Measurements from ENCODE around the gene OSGEP. TPM values are rescaled to one million over a fixed set of nuclear protein-coding genes. Genes with fewer than 3 reads are reported as not detected.

Gene OSGEP
- total RNA-seq, 1 donor from 2014 or later: 67.0 TPM

GRCh38 chr14:20478894-20479293 is 24.3 kb upstream of the OSGEP start:
- no peak overlapping the region for H3K27ac Mint-ChIP-seq
- peaks cover 26% of the 10 kb centered on the region for H3K36me3 Mint-ChIP-seq
- Histone ChIP-seq H3K27me3 (no peaks in the 10 kb centered on the region), H4K20me1 (ENCODE audit: low read depth) (no peaks in the 10 kb centered on the region), H3K4me1 (peaks cover 15% of the 10 kb centered on the region), H3K9ac (no peak overlapping the region), H3K36me3 (no peaks in the 10 kb centered on the region), H3K9me3 (ENCODE audit: low read depth) (no peaks in the 10 kb centered on the region), H3K27ac (no peak overlapping the region), H3K79me2 (ENCODE audit: low read depth) (no peaks in the 10 kb centered on the region), H3K4me2 (no peak overlapping the region), H3F3A (ENCODE audit: low read depth) (no peaks in the 10 kb centered on the region), H3K4me3 (no peak overlapping the region), H2AFZ (replicated peaks) (no peak overlapping the region)
- no peak overlapping the region for H3K4me3 Mint-ChIP-seq
- no peak for DNase-seq (ENCODE audit: low spot score)
- peaks cover 2% of the 10 kb centered on the region for H3K9me3 Mint-ChIP-seq
- TF ChIP-seq EZH2phosphoT487 (IDR thresholded peaks at IDR 0.05) (no peak), EZH2 (IDR thresholded peaks at IDR 0.05) (no peak), CTCF (IDR thresholded peaks at IDR 0.05) (no peak)
- peaks cover 2% of the 10 kb centered on the region for H3K4me1 Mint-ChIP-seq
- H3K27me3 Mint-ChIP-seq (ENCODE audit: insufficient read depth, low read depth): no peaks in the 10 kb centered on the region

- Mint-ChIP-seq H3K9me3 (peaks cover 2% of the 10 kb centered on the region), H3K36me3 (peaks cover 29% of the 10 kb centered on the region), H3K4me1 (peaks cover 2% of the 10 kb centered on the region), H3K27me3 (ENCODE audit: insufficient read depth, low read depth) (no peaks in the 10 kb centered on the region), H3K27ac (no peak overlapping the region), H3K4me3 (no peak overlapping the region)
- no peak for TF ChIP-seq EZH2phosphoT487 (IDR thresholded peaks at IDR 0.05)
- no peak for TF ChIP-seq CTCF (IDR thresholded peaks at IDR 0.05)
- no peak for TF ChIP-seq EZH2 (IDR thresholded peaks at IDR 0.05)
- H2AFZ ChIP-seq (replicated peaks): no peak overlapping the region
- peaks cover under 1% of the 10 kb centered on the region for H3K79me2 ChIP-seq (ENCODE audit: low read depth)
- H3K27ac ChIP-seq: no peak overlapping the region
- H3K36me3 ChIP-seq: no peaks in the 10 kb centered on the region
- H3K4me1 ChIP-seq: peaks cover 12% of the 10 kb centered on the region
- H3F3A ChIP-seq (ENCODE audit: low read depth): no peaks in the 10 kb centered on the region
- H3K9me3 ChIP-seq (ENCODE audit: low read depth): no peaks in the 10 kb centered on the region
- no peaks in the 10 kb centered on the region for H4K20me1 ChIP-seq (ENCODE audit: low read depth)
- no peak overlapping the region for H3K4me2 ChIP-seq
- no peak overlapping the region for H3K4me3 ChIP-seq
- no peak for DNase-seq (ENCODE audit: low spot score)
- no peak overlapping the region for H3K9ac ChIP-seq
- H3K27me3 ChIP-seq: no peaks in the 10 kb centered on the region
Measured at GRCh38 chr14:20477211-20477876, 22.7 kb upstream of the OSGEP start.

GRCh38 chr14:20476776-20477175 is 22.2 kb upstream of the OSGEP start:
- no peak overlapping the region for H3K4me2 ChIP-seq
- no peak overlapping the region for H2AFZ ChIP-seq (replicated peaks)
- H3K9ac ChIP-seq: no peak overlapping the region
- no peaks in the 10 kb centered on the region for H3F3A ChIP-seq (ENCODE audit: low read depth)
- H3K4me3 ChIP-seq: no peak overlapping the region
- no peak overlapping the region for H3K27ac ChIP-seq
- TF ChIP-seq EZH2phosphoT487 (IDR thresholded peaks at IDR 0.05) (no peak), CTCF (IDR thresholded peaks at IDR 0.05) (no peak), EZH2 (IDR thresholded peaks at IDR 0.05) (no peak)
- no peaks in the 10 kb centered on the region for H3K36me3 ChIP-seq
- H3K27me3 ChIP-seq: no peaks in the 10 kb centered on the region
- DNase-seq (ENCODE audit: low spot score): no peak
- Mint-ChIP-seq H3K36me3 (peaks cover 30% of the 10 kb centered on the region), H3K9me3 (peaks cover 2% of the 10 kb centered on the region), H3K4me1 (no peaks in the 10 kb centered on the region), H3K27me3 (ENCODE audit: insufficient read depth, low read depth) (no peaks in the 10 kb centered on the region), H3K4me3 (no peak overlapping the region), H3K27ac (no peak overlapping the region)
- peaks cover 7% of the 10 kb centered on the region for H3K79me2 ChIP-seq (ENCODE audit: low read depth)
- no peaks in the 10 kb centered on the region for H4K20me1 ChIP-seq (ENCODE audit: low read depth)
- H3K4me1 ChIP-seq: peaks cover 6% of the 10 kb centered on the region
- no peaks in the 10 kb centered on the region for H3K9me3 ChIP-seq (ENCODE audit: low read depth)
